ENCODE measurements around the gene CBX8.

Gene CBX8

DNA sequence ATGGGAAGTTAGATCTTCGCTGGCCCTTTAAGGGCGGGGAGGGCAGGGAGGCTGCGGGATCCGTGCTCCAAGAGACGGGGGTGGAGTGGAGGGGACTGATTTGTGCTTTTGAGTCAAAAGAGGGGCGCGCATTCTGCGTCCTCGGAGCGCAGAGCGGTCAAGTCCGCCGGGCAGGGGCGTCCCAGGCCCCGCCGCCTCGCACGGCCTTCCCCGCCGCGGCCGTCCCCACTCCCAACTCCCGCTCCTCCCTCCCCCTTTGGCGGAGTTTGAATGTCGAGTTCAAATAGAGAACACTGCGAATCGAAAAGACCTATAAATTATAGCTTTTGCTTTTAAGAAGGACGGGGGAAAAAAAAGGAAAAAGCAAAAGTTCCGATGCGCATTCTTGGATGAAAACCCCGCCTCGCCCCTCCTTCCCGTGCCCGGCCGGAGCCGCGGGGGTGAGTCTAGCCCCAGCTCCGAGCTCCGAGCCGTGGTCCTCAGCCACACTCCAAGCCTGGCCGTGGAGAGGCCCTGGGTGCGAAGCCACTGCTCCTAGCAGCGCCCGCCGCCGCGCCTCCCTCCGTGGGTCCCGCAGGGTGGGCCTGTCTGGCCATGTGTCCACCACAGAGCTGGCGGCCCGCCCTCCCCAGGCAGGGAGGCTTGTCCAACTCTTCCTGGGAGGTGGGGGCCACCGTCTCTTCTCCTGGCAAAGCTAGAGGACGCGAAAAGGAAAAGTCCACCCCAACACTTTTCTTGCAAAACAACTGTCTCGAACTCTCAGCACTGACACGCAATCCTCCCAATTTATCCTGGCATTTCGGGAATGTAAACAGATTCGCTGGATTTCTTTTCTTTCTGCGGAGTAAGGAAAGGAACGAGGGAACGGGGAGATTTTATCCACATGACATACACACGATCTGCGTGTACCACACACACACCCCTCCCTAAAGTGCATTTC lies 3.6 kb downstream of the CBX8 start:
- DNase-seq (ENCODE audit: low spot score): peak; percentile 74

DNA sequence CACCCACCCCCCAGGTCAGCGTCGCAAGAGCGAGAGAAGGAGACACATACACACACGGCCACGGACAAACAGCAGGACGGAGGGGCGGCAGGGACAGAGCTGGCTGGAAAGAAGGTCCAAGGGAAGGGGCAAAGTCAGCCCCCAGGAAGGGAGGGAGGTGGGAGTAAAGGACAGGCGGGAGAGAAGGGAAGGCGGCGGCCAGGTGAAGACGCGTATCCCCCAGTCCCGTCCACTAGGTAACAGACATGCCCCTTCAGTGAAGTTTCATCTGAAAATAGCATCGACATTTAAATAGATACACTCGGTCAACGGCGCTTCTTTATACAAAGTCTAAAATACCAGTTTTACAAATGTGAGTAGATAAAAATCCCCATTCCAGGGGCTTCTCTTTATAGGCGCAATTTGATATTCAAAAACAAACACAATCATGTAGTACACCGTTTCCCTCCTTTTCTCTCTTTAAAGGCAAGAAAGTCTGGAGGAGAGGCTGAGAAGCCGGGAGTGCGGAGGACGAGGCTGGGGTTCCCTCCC lies 4.5 kb downstream of the CBX8 start:
- DNase-seq (ENCODE audit: low spot score): no peak

GRCh38 chr17:79791735-79792161 lies 5.1 kb downstream of the CBX8 start:
- DNase-seq (ENCODE audit: low spot score): no peak

DNA sequence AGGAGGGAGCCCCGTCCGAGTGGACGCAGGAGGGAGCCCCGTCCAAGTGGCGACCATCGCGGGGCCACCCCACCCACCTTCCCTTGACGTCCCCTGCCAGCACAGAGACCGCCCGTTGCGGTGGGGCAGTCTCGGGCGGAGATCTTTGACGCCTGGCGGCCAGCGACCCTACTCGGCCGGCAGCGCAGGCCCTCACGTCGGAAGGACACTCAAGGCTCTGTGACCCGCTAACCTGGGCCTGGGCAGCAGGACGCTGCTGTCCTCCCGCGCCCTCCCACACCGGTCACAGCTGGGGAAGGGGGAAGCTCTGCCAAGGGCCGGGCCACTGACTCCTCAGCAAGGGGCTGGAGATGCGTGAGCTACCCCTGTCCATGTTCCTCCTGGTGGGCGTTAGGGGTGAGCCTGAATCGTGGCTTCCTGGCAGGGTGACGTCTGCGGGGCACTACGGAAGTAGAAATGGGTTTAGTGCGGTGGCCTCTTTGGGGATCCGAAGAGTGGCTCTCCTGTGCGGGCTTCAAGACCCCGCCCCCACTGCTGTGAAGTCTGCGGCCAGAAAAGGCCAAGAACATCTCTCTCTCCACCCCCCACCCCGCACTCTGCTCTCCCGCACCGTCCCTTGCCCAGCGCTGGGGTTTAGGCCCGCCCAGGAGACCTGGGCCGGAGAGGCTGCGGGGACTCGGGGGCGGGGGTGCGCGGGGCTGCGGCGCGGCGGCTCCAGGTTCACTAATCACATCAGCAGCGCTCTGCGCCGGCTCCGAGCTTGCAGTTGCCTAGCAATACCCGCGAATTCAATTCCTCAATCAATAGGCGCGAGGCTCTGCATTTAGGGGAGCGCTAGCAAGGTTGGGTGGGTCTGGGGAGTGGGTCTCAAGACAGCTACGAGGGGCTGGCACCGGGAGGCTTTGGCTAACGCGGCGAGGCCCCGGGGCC lies 5.8 kb downstream of the CBX8 start:
- DNase-seq (ENCODE audit: low spot score): no peak

GRCh38 chr17:79789943-79790804 lies 6.7 kb downstream of the CBX8 start:
- peak; percentile 80 for DNase-seq (ENCODE audit: low spot score)

DNA sequence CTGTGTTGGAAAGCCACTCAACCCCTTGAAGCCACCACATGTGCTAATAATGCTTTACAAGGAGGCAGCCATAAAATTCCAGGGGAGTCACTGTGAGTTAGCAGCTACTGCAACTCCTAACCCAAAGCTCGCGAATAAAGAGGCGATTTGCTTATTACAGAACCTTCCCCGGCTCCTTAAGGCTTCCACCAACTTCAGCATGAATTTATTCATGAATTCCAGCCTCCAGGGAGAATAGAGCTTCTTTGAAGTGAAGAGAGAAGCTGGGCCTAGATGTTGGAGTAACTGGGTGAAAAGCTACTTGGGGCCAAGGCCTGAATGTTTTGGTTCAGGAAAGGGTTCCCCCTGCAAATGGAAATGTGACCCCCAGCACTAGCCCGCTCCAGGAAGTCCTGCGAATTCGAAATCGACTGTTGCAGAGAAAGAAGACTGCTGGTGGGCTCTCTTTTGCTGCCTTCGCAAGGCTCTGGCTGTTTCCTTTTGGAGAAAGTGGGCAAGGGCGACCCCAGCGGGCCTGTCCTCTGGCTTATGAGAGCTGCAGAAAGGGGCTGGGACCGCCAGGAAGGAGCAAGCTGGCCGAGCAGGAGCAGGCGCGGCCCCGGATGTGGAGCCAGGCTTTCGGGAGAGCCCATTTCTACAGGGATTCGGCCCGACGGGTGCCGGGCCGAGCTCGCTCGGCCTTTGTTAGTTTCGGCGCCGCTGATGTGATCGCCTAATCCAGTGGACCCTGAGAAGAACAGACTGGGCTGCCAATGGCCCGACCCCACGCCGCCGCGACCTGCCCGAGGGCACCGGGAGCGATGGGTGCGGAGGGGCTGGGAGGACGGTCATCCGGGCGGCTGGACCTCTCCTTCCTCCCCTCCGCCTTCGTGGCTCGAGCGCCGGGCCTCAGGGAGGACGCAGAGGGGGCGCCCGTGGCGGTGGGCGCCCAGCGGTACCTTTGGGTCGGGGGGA lies 7.6 kb downstream of the CBX8 start:
- DNase-seq (ENCODE audit: low spot score): no peak

DNA sequence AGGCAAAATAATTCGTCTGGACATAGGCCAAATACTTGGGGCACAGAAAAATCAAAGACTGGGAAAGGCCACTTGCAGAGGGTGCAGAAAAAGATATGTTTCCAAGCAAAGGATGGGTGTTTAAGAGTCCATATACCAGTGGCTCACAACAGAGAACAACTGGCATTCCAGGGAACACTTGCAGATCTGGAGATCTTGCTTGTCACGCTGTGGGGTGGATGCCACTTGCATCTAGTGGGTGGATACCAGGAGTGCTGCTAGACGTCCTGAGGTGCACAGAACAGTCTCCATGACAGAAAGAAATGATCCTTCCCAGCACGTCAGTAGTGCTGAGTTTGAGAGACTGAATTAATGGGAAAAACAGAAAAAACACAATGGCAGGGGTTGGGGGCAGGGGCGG lies 8.4 kb downstream of the CBX8 start:
- no peak for DNase-seq (ENCODE audit: low spot score)

- no peak for DNase-seq (ENCODE audit: low spot score)
Observed at GRCh38 chr17:79786930-79787643, 9.8 kb downstream of the CBX8 start.

GRCh38 chr17:79785900-79786810 lies 10.7 kb downstream of the CBX8 start:
- DNase-seq (ENCODE audit: low spot score): no peak

DNA sequence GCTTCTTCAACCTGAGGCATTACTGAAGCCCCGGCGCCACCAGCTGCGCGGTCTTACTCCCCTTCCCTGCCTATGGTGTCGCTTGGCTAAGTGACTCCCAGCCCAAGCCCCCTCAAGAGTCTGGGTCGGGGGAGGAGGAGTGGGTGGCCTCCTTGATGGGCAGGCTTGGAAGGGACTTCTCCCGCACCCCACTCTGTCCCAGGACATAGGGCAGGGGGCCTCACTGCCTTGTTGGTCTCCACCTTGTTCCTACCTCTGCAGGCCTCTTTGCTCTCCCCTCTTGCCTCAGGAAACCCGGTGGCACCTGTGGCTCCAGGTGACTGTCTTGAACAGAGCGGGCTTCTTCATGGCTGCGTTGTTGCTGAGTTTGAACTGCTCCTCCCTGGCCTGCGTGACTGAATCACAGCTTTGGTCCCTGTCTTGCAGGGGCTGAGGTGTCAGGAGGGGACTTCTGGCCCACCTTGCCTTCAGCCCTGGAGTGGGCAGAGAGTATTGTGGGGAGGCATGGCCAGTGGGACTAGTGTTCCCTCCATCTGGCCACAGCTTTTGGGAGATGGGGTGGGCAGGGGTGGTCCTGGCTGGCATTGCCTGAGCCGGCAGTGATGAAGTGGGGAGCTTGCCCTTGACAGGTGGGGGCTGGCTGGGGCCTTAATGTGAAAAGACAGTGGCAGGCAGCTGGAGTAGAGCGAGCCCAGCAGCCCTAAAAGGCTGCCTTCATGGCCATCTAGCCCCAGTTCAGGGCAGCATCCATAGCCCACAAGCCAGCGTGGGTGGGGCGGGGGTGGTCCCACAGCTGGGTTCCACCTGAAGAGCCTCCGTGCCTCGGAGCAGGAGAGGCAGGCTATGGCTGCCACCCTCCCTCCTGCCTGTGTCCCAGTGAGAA lies 11.6 kb downstream of the CBX8 start:
- DNase-seq (ENCODE audit: low spot score): no peak

- no peak for DNase-seq (ENCODE audit: low spot score)
Observed at GRCh38 chr17:79784353-79785016, 12.4 kb downstream of the CBX8 start.

GRCh38 chr17:79783891-79784290 lies 13.0 kb downstream of the CBX8 start:
- DNase-seq (ENCODE audit: low spot score): no peak

GRCh38 chr17:79781736-79782575 lies 14.9 kb downstream of the CBX8 start:
- DNase-seq (ENCODE audit: low spot score): no peak

DNA sequence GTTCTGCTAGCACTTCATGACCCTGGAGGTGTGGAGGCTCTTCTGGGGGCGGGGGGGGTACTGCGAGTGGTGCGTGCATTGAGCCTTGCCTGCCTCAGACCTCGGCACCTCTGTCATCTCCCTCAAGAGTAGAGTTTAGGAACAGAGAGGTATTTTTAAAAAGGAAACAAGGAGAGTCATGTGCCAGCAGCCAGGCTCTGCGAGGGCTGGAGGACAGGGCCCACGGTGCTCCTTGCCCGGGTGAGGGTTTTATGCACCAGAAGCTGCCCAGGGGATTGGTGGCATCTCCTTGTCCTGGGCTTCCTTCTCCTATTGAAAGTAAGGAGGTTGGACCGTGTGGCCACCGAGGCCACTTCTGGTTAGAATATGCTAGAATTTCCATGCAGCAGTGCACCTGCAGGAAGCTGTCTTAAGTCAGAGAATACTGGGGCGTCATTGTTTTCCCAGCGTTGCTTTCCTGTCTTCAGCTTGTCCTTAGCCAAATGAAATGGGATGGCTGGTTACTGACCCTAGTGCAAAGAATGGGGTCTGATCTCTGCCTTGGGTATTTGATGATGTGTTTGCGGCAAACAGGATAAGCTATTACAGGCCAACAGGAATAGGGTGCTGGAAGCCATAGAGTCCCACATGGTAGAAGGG lies 15.7 kb downstream of the CBX8 start:
- DNase-seq (ENCODE audit: low spot score): no peak

- no peak for DNase-seq (ENCODE audit: low spot score)
Observed at GRCh38 chr17:79779661-79780365, 17.1 kb downstream of the CBX8 start.

Data from AG20443 (cell line).